H1 (cell line): ENCODE measurements around the gene PDE9A. TPM values are rescaled to one million over a fixed set of nuclear protein-coding genes. Genes with fewer than 3 reads are reported as not detected.

Source experiments
- CTCF ChIA-PET: fragments of 300-600 bp; sonication (Branson Sonifier 250); formaldehyde crosslinking; loops from one replicate; lab custom pipeline; 2021; ENCODE audit not compliant: partially characterized antibody; lab: Charles Lee
- POLR2A ChIA-PET: fragments of 300-600 bp; sonication (Branson Sonifier 250); formaldehyde crosslinking; loops from one replicate; lab custom pipeline; 2021; ENCODE audit warnings: inconsistent platforms; ENCODE audit not compliant: partially characterized antibody; lab: Charles Lee
- DNase-seq, 2 experiments: peaks; one replicate each; pipeline versions ENCODE4 v3.0.0 to v3.0.0-alpha.2; 2010 to 2022; ENCODE audit warnings: low spot score in 2 of 2, low read depth in 1 of 2, mixed read lengths in 1 of 2
- FAIRE-seq: peaks from 2 replicates; lab custom pipeline; 2011; peaks lifted over from hg19 to GRCh38; lab: Jason Lieb, UNC
- H2AFZ ChIP-seq: 2 replicates; pipeline ENCODE4 v1.8.1; 2012; ENCODE audit warnings: low read length, inconsistent platforms
- H2AK5ac ChIP-seq: 2 replicates; pipeline ENCODE4 v1.6.1; 2013; ENCODE audit warnings: low read depth, low read length
- H2BK120ac ChIP-seq: replicated peaks from 2 replicates; pipeline ENCODE3; 2013; ENCODE audit warnings: low read depth, low read length, inconsistent platforms
- H2BK12ac ChIP-seq: 2 replicates; pipeline ENCODE4 v1.6.1; 2013; ENCODE audit warnings: low read depth, low read length
- H2BK15ac ChIP-seq: 2 replicates; pipeline ENCODE4 v1.6.1; 2013; ENCODE audit warnings: low read length
- H2BK20ac ChIP-seq: 2 replicates; pipeline ENCODE4 v1.6.1; 2013; ENCODE audit warnings: low read length
- H2BK5ac ChIP-seq: 2 replicates; pipeline ENCODE4 v1.6.1; 2013; ENCODE audit warnings: low read depth, low read length
- H3K14ac ChIP-seq: 2 replicates; pipeline ENCODE4 v1.6.1; 2013; ENCODE audit warnings: inconsistent platforms; ENCODE audit not compliant: insufficient read length
- H3K18ac ChIP-seq: 2 replicates; pipeline ENCODE4 v1.6.1; 2013; ENCODE audit warnings: low read length; ENCODE audit errors: extremely low read depth
- H3K23ac ChIP-seq: 2 replicates; pipeline ENCODE4 v1.6.1; 2013; ENCODE audit warnings: inconsistent platforms; ENCODE audit not compliant: insufficient read length
- H3K23me2 ChIP-seq: 2 replicates; pipeline ENCODE4 v1.6.1; 2013; ENCODE audit warnings: low read depth, low read length
- H3K27ac ChIP-seq: 2 replicates; pipeline ENCODE4 v1.6.1; 2011; ENCODE audit warnings: low read depth, low read length, inconsistent platforms
- H3K27me3 ChIP-seq, 4 experiments: replicated peaks in 1 of 4; 1 replicate in 1 of 4; 2 replicates in 3 of 4; pipeline versions ENCODE4 v1.6.1 to v1.8.1; 2011 to 2013; ENCODE audit warnings: low read length in 3 of 4, mild to moderate bottlenecking in 3 of 4, inconsistent platforms in 2 of 4, mixed read lengths in 2 of 4, moderate library complexity in 1 of 4; ENCODE audit not compliant: control insufficient read depth in 3 of 4, insufficient read depth in 3 of 4; ENCODE audit errors: extremely low read depth in 1 of 4
- H3K36me3 ChIP-seq, 4 experiments: 2 replicates each; pipeline versions ENCODE4 v1.6.1 to v1.8.1; 2011 to 2013; ENCODE audit warnings: mild to moderate bottlenecking in 4 of 4, low read length in 3 of 4, moderate library complexity in 2 of 4, control low read depth in 1 of 4, inconsistent platforms in 1 of 4; ENCODE audit not compliant: insufficient read depth in 4 of 4, control insufficient read depth in 2 of 4
- H3K4ac ChIP-seq: replicated peaks from 2 replicates; pipeline ENCODE3; 2013; ENCODE audit warnings: low read length, low read depth, mixed read lengths, inconsistent platforms; ENCODE audit not compliant: insufficient read length
- H3K4me1 ChIP-seq, 4 experiments: replicated peaks in 1 of 4; 1 replicate in 1 of 4; 2 replicates in 3 of 4; pipeline versions ENCODE4 v1.6.1 to v1.8.1; 2011 to 2013; ENCODE audit warnings: low read length in 3 of 4, inconsistent platforms in 2 of 4, mixed read lengths in 1 of 4; ENCODE audit not compliant: insufficient read depth in 4 of 4, control insufficient read depth in 3 of 4
- H3K4me2 ChIP-seq, 2 experiments: 2 replicates each; pipeline versions ENCODE4 v1.6.1 to v1.8.1; 2011 to 2013; ENCODE audit warnings: low read depth in 2 of 2, low read length in 2 of 2, control low read depth in 1 of 2, inconsistent platforms in 1 of 2, mild to moderate bottlenecking in 1 of 2; ENCODE audit not compliant: insufficient read depth in 1 of 2
- H3K4me3 ChIP-seq, 4 experiments: fragments of 200-600, 300-600 bp in 1 of 4; sonication (generic), shearing (Covaris generic), sonication (Bioruptor Twin) in 1 of 4; 2 replicates each; pipeline versions ENCODE4 v1.5.1 to v1.8.1; 2011 to 2016; ENCODE audit warnings: low read length in 4 of 4, low read depth in 3 of 4, control low read depth in 2 of 4, inconsistent platforms in 2 of 4, mild to moderate bottlenecking in 2 of 4, mixed read lengths in 1 of 4, moderate library complexity in 1 of 4; ENCODE audit not compliant: insufficient read depth in 2 of 4; ENCODE audit errors: extremely low read depth in 1 of 4
- H3K56ac ChIP-seq: replicated peaks from 2 replicates; pipeline ENCODE3; 2013; ENCODE audit warnings: low read depth, mild to moderate bottlenecking, mixed read lengths, low read length, inconsistent platforms; ENCODE audit not compliant: insufficient read length
- H3K79me1 ChIP-seq: 2 replicates; pipeline ENCODE4 v1.6.1; 2013; ENCODE audit warnings: low read depth, low read length, control low read depth
- H3K79me2 ChIP-seq, 2 experiments: 2 replicates each; pipeline versions ENCODE4 v1.6.1 to v1.8.1; 2012 to 2013; ENCODE audit warnings: low read length in 2 of 2, mild to moderate bottlenecking in 2 of 2, inconsistent platforms in 1 of 2; ENCODE audit not compliant: insufficient read depth in 2 of 2, control insufficient read depth in 1 of 2
- H3K9ac ChIP-seq, 4 experiments: replicated peaks in 1 of 4; 1 replicate in 1 of 4; 2 replicates in 3 of 4; pipeline versions ENCODE4 v1.6.1 to v1.8.1; 2011 to 2013; ENCODE audit warnings: low read depth in 3 of 4, low read length in 3 of 4, control low read depth in 2 of 4, mild to moderate bottlenecking in 2 of 4, moderate library complexity in 2 of 4, inconsistent platforms in 1 of 4; ENCODE audit errors: extremely low read depth in 1 of 4
- H3K9me3 ChIP-seq, 2 experiments: 2 replicates each; pipeline versions ENCODE4 v1.6.1 to v1.8.1; 2012 to 2013; ENCODE audit warnings: mild to moderate bottlenecking in 2 of 2, moderate library complexity in 2 of 2, control low read depth in 1 of 2, inconsistent platforms in 1 of 2, low read depth in 1 of 2, low read length in 1 of 2, mixed read lengths in 1 of 2; ENCODE audit not compliant: insufficient read depth in 2 of 2
- H4K20me1 ChIP-seq, 2 experiments: replicated peaks in 1 of 2; 2 replicates each; pipeline versions ENCODE3 to v1.8.1; 2011 to 2013; ENCODE audit warnings: inconsistent platforms in 2 of 2, low read length in 2 of 2, mild to moderate bottlenecking in 1 of 2; ENCODE audit not compliant: insufficient read depth in 2 of 2, control insufficient read depth in 1 of 2
- H4K5ac ChIP-seq: 2 replicates; pipeline ENCODE4 v1.6.1; 2013; ENCODE audit warnings: low read length, low read depth, mixed read lengths, inconsistent platforms; ENCODE audit not compliant: insufficient read length
- H4K8ac ChIP-seq: 2 replicates; pipeline ENCODE4 v1.8.0; 2013; ENCODE audit warnings: mild to moderate bottlenecking, moderate library complexity, low read length, inconsistent platforms; ENCODE audit not compliant: insufficient read depth; ENCODE audit errors: extremely low read depth
- H4K91ac ChIP-seq: replicated peaks from 2 replicates; pipeline ENCODE3; 2013; ENCODE audit warnings: low read length, mixed read lengths, inconsistent platforms; ENCODE audit not compliant: insufficient read length
- BRCA1 ChIP-seq: IDR thresholded peaks from 2 replicates; pipeline ENCODE4 v1.6.1; 2012; ENCODE audit warnings: low read depth, low read length, improper control_type of control experiment
- EP300 ChIP-seq, 2 experiments: IDR thresholded peaks; 1 replicate in 1 of 2; 2 replicates in 1 of 2; pipeline ENCODE4 v1.6.1; 2011 to 2012; ENCODE audit warnings: low read depth in 2 of 2, low read length in 2 of 2, mild to moderate bottlenecking in 2 of 2, borderline replicate concordance in 1 of 2, inconsistent platforms in 1 of 2, moderate library complexity in 1 of 2
- EZH2 ChIP-seq: fragments of 200-600 bp; sonication (generic); IDR thresholded peaks from 2 replicates; pipeline ENCODE4 v1.7.1; 2012; ENCODE audit warnings: low read depth, mild to moderate bottlenecking, moderate library complexity, low read length, inconsistent platforms; ENCODE audit not compliant: severe bottlenecking
- FOSL1 ChIP-seq: IDR thresholded peaks from 2 replicates; pipeline ENCODE4 v1.6.1; 2011; ENCODE audit warnings: mild to moderate bottlenecking, low read depth, low read length, moderate library complexity; ENCODE audit not compliant: insufficient read depth
- GTF2F1 ChIP-seq: IDR thresholded peaks from 2 replicates; pipeline ENCODE4 v1.6.1; 2012; ENCODE audit warnings: low read depth, low read length, improper control_type of control experiment, borderline replicate concordance
- HDAC6 ChIP-seq: IDR thresholded peaks from one replicate; pipeline ENCODE4 v1.7.1; 2012; ENCODE audit warnings: low read depth, mild to moderate bottlenecking, inconsistent platforms, low read length, moderate library complexity
- JUND ChIP-seq: IDR thresholded peaks from 2 replicates; pipeline ENCODE4 v1.6.1; 2011; ENCODE audit warnings: mild to moderate bottlenecking, improper control_type of control experiment, low read length
- MAX ChIP-seq: IDR thresholded peaks from 2 replicates; pipeline ENCODE4 v1.6.1; 2012; ENCODE audit warnings: inconsistent platforms
- NRF1 ChIP-seq: IDR thresholded peaks from 2 replicates; pipeline ENCODE4 v1.6.1; 2011; ENCODE audit warnings: mild to moderate bottlenecking, low read depth, low read length, improper control_type of control experiment
- POU5F1 ChIP-seq: IDR thresholded peaks from 2 replicates; pipeline ENCODE4 v1.6.1; 2011; ENCODE audit warnings: low read depth, mild to moderate bottlenecking, low read length, moderate library complexity
- SIN3A ChIP-seq, 2 experiments: IDR thresholded peaks in 1 of 2; conservative IDR thresholded peaks in 1 of 2; 2 replicates each; pipeline ENCODE4 v1.6.1; 2011 to 2012; ENCODE audit warnings: low read length in 2 of 2, improper control_type of control experiment in 1 of 2, low read depth in 1 of 2, mild to moderate bottlenecking in 1 of 2
- SIX5 ChIP-seq: IDR thresholded peaks from 2 replicates; pipeline ENCODE4 v1.6.1; 2011; ENCODE audit warnings: mild to moderate bottlenecking, low read depth, low read length
- SP1 ChIP-seq: IDR thresholded peaks from 2 replicates; pipeline ENCODE4 v1.6.1; 2011; ENCODE audit warnings: low read depth, low read length
- SP4 ChIP-seq: IDR thresholded peaks from 2 replicates; pipeline ENCODE4 v1.6.1; 2012; ENCODE audit warnings: low read length, inconsistent platforms
- SUZ12 ChIP-seq: fragments of 200-600 bp; sonication (generic); IDR thresholded peaks from 2 replicates; pipeline ENCODE4 v1.6.1; 2012; ENCODE audit warnings: mild to moderate bottlenecking, inconsistent platforms, low read length, moderate library complexity, mixed read lengths
- WGBS, 2 experiments: shearing (Covaris generic) in 1 of 2; methylation state at CpG; one replicate each; pipeline versions ENCODE4 v1.1.6 to v1.1.7; 2013 to 2015; ENCODE audit warnings: low lambda C conversion rate in 2 of 2, mixed read lengths in 2 of 2, inconsistent platforms in 1 of 2, low coverage in 1 of 2, missing lambda C conversion rate in 1 of 2; ENCODE audit not compliant: insufficient replicate concordance in 2 of 2, insufficient coverage in 1 of 2, insufficient read length in 1 of 2; ENCODE audit errors: extremely low coverage in 1 of 2, missing lambda C conversion rate in 1 of 2; 5-methylcytosine and 5-hydroxymethylcytosine counted together
- polyA plus RNA-seq, 7 experiments: library from polyadenylated mRNA; depleted of rRNA in 3 of 7; stranded (reverse) in 5 of 7; unstranded in 2 of 7; fragments of >200 nt in 5 of 7; fragments of 200-250 nt in 2 of 7; gene quantifications; 1 replicate in 5 of 7; 2 replicates in 1 of 7; 4 replicates in 1 of 7; pipeline versions ENCODE4 v1.2.1 to v1.2.3, GENCODE V29; 2011 to 2013; ENCODE audit warnings: missing spikeins in 2 of 7, mixed read lengths in 2 of 7
- total RNA-seq: library from RNA; stranded (reverse); fragmentation: NEBNext Ultra II Directional; extraction: Animal tissue kit (Norgen Biotek cat#: 25700); gene quantifications from 2 replicates; pipeline ENCODE4 v1.2.1, GENCODE V29; 2021

Gene PDE9A
- total and polyA plus RNA-seq, 2 of the 8 experiments (the other 6 are each of a cell fraction or from before 2014, with no cell fraction given) = 39.2 to 45.9 TPM

- no peak overlapping the region for H2AFZ ChIP-seq
- no peak for TF ChIP-seq POU5F1
- TF ChIP-seq SP4 = no peak
- TF ChIP-seq EZH2 = no peak
- no peak for TF ChIP-seq SP1
- TF ChIP-seq NRF1 = no peak
- no peak for TF ChIP-seq MAX
- TF ChIP-seq GTF2F1 = no peak
- no peak for TF ChIP-seq SIX5
- no peak for TF ChIP-seq JUND
- no peak for TF ChIP-seq SUZ12
- no peak for TF ChIP-seq FOSL1
- no peak for TF ChIP-seq SIN3A (conservative IDR thresholded peaks at IDR 0.05 in 1 of 2, IDR thresholded peaks at IDR 0.05 in 1 of 2; ENCODE audit: low read depth in 1 of 2, low read length in 2 of 2)
- TF ChIP-seq EP300 (IDR thresholded peaks at IDR 0.05; ENCODE audit: borderline replicate concordance in 1 of 2, low read depth in 2 of 2, low read length in 2 of 2) = no peak
- TF ChIP-seq HDAC6 = no peak
- TF ChIP-seq BRCA1 = no peak
- TF ChIP-seq, all 59 proteins: peak for 0
- H3K9ac ChIP-seq = no peak overlapping the region
- FAIRE-seq (no peak), DNase-seq (no peak)
- H4K20me1 ChIP-seq = peaks cover 0 to 9% of the 10 kb centered on the region in 2 experiments
- no peak overlapping the region for H2BK12ac ChIP-seq
- no peaks in the 10 kb centered on the region for H3K9me3 ChIP-seq
- no peak overlapping the region for H3K4ac ChIP-seq
- H2BK20ac ChIP-seq = no peak overlapping the region
- CTCF ChIA-PET = no interaction called here
- 94% methylated on average over 15 of the region's 15 CpGs; no CpG with 5 or more reads in 1 of the 2 experiments for WGBS, 2 experiments
- no peaks in the 10 kb centered on the region; the same call in 1 of the 2 replicates for H3K23me2 ChIP-seq
- H3K4me2 ChIP-seq = no peak overlapping the region
- H3K23ac ChIP-seq = no peak overlapping the region
- no peak overlapping the region for H2BK5ac ChIP-seq
- H3K27ac ChIP-seq = no peak overlapping the region
- no peak overlapping the region for H3K14ac ChIP-seq
- no peaks in the 10 kb centered on the region for H3K79me1 ChIP-seq
- no peak overlapping the region for H3K4me3 ChIP-seq
- no peak overlapping the region for H3K56ac ChIP-seq
- H2BK120ac ChIP-seq = no peak overlapping the region
- H3K18ac ChIP-seq = no peak overlapping the region
- POLR2A ChIA-PET = no interaction called here
- H3K4me1 ChIP-seq = no peaks in the 10 kb centered on the region
- no peak overlapping the region for H4K5ac ChIP-seq
- H4K91ac ChIP-seq = no peak overlapping the region
- no peak overlapping the region for H2BK15ac ChIP-seq
- no peaks in the 10 kb centered on the region for H3K27me3 ChIP-seq
- no peaks in the 10 kb centered on the region for H3K79me2 ChIP-seq
- no peak overlapping the region for H2AK5ac ChIP-seq
- no peaks in the 10 kb centered on the region for H3K36me3 ChIP-seq
- no peak overlapping the region for H4K8ac ChIP-seq
These were observed 72.1 kb downstream of the PDE9A start for GRCh38 chr21:42725416-42725930.
